Esophagus muscularis mucosa (tissue), 4 donors: ENCODE data around the gene RASSF3. TPM values are rescaled to one million over a fixed set of nuclear protein-coding genes. Genes with fewer than 3 reads are reported as not detected.

Source experiments
- DNase-seq: peaks from one replicate; pipeline ENCODE4 v3.0.0-alpha.2; 2017; ENCODE audit errors: extremely low spot score
- H3K27ac ChIP-seq, 4 donors: fragments of 200-600 bp; sonication (generic); replicated peaks in 1 of 4; 1 replicate in 3 of 4; 2 replicates in 1 of 4; pipeline ENCODE4 v1.5.1; 2016 to 2019; ENCODE audit warnings: mild to moderate bottlenecking in 1 of 4
- H3K27me3 ChIP-seq, 4 donors: fragments of 200-600 bp; sonication (generic); one replicate each; pipeline versions ENCODE4 v1.5.1 to v1.6.0; 2016 to 2019
- H3K36me3 ChIP-seq, 4 donors: fragments of 200-600 bp; sonication (generic); one replicate each; pipeline ENCODE4 v1.5.1; 2016 to 2019
- H3K4me1 ChIP-seq, 4 donors: fragments of 200-600 bp; sonication (generic); one replicate each; pipeline ENCODE4 v1.5.1; 2016 to 2019
- H3K4me3 ChIP-seq, 4 donors: fragments of 200-600 bp; sonication (generic); 1 replicate in 2 of 4; 2 replicates in 2 of 4; pipeline ENCODE4 v1.5.1; 2016 to 2019; ENCODE audit warnings: mild to moderate bottlenecking in 4 of 4, moderate library complexity in 1 of 4
- H3K9me3 ChIP-seq, 4 donors: fragments of 200-600 bp; sonication (generic); 1 replicate in 3 of 4; 2 replicates in 1 of 4; pipeline ENCODE4 v1.5.1; 2016 to 2019
- CTCF ChIP-seq, 3 experiments: fragments of 200-600 bp in 2 of 3; fragments of 450-650 bp in 1 of 3; sonication (generic) in 2 of 3; IDR thresholded peaks; one replicate each; pipeline ENCODE4 v1.5.1; 2017 to 2019; ENCODE audit warnings: antibody characterized with exemption in 3 of 3, mild to moderate bottlenecking in 2 of 3, moderate library complexity in 1 of 3
- EP300 ChIP-seq: sonication (generic); formaldehyde crosslinking; IDR thresholded peaks from one replicate; pipeline ENCODE4 v1.6.1; 2017; ENCODE audit warnings: antibody characterized with exemption
- POLR2A ChIP-seq: fragments of 450-650 bp; IDR thresholded peaks from one replicate; pipeline ENCODE4 v1.6.1; 2017; ENCODE audit warnings: antibody characterized with exemption, moderate library complexity, mild to moderate bottlenecking, low read depth
- POLR2AphosphoS5 ChIP-seq, 2 donors: sonication (generic); formaldehyde crosslinking; IDR thresholded peaks; one replicate each; pipeline ENCODE4 v1.6.1; 2017; ENCODE audit warnings: antibody characterized with exemption in 2 of 2
- WGBS: methylation state at CpG from one replicate; pipeline ENCODE4 v1.1.5; 2018; 5-methylcytosine and 5-hydroxymethylcytosine counted together
- intact Hi-C: fragments of 100-400 bp; cut with DNase I; formaldehyde crosslinking; loops from one replicate; pipeline ENCODE4 v1.15.1; 2023
- total RNA-seq, 4 donors: library from RNA; depleted of rRNA; stranded (reverse); fragments of >200 nt; gene quantifications; one replicate each; pipeline versions ENCODE4 v1.1.0 to v1.2.1, GENCODE V29; 2016

The RASSF3 gene
- total RNA-seq, 4 donors from 2014 or later, result 124 to 299 (median 229) TPM

GRCh38 chr12:64678248-64678647 is 68.0 kb downstream of the RASSF3 start:
- no peaks in the 10 kb centered on the region for H3K9me3 ChIP-seq
- intact Hi-C loops, result no loop called here
- no peaks in the 10 kb centered on the region for H3K36me3 ChIP-seq
- DNase-seq, result no peak
- H3K4me3 ChIP-seq, result no peak overlapping the region
- peak overlapping the region; percentile 82 to 85 (median 83) for H3K27ac ChIP-seq
- no peaks in the 10 kb centered on the region for H3K27me3 ChIP-seq
- WGBS, result 94% methylated on average over 2 of the region's 2 CpGs
- peaks cover 88 to 100% (median 99%) of the 10 kb centered on the region in 4 donors for H3K4me1 ChIP-seq
- TF ChIP-seq POLR2AphosphoS5 (IDR thresholded peaks at IDR 0.05) (no peak), CTCF (IDR thresholded peaks at IDR 0.05) (no peak), EP300 (no peak), POLR2A (no peak)

- H3K4me3 ChIP-seq, result no peak overlapping the region
- no peak for TF ChIP-seq POLR2A
- no peak for TF ChIP-seq POLR2AphosphoS5 (IDR thresholded peaks at IDR 0.05)
- no peak for TF ChIP-seq CTCF (IDR thresholded peaks at IDR 0.05)
- no peak for TF ChIP-seq EP300
- H3K27me3 ChIP-seq, result no peaks in the 10 kb centered on the region
- no peak for DNase-seq
- 87% methylated on average over 5 of the region's 5 CpGs for WGBS
- peaks cover 87 to 100% (median 99%) of the 10 kb centered on the region in 4 donors for H3K4me1 ChIP-seq
- intact Hi-C loops, result no loop called here
- no peaks in the 10 kb centered on the region for H3K9me3 ChIP-seq
- no peaks in the 10 kb centered on the region for H3K36me3 ChIP-seq
- H3K27ac ChIP-seq, result peak overlapping the region; percentile 82 to 85 (median 83)
Measured at GRCh38 chr12:64678835-64679234, 68.5 kb downstream of the RASSF3 start.

GRCh38 chr12:64679487-64680001 is 69.2 kb downstream of the RASSF3 start:
- Histone ChIP-seq H3K27ac (peak overlapping the region; percentile 82 to 85 (median 83)), H3K9me3 (no peaks in the 10 kb centered on the region), H3K27me3 (no peaks in the 10 kb centered on the region), H3K36me3 (no peaks in the 10 kb centered on the region), H3K4me1 (peaks cover 81 to 99% (median 97%) of the 10 kb centered on the region in 4 donors), H3K4me3 (peak overlapping the region; percentile 22 to 43 (median 34))
- no peak for DNase-seq
- intact Hi-C loops, result no loop called here
- peak; percentile 61 to 63 for TF ChIP-seq POLR2AphosphoS5 (IDR thresholded peaks at IDR 0.05)
- TF ChIP-seq EP300, result no peak
- no peak for TF ChIP-seq CTCF (IDR thresholded peaks at IDR 0.05)
- WGBS, result 29% methylated on average over 9 of the region's 9 CpGs

- H3K4me3 ChIP-seq, result peak overlapping the region in 3 of 4 donors; percentile 22 to 43 (median 33)
- no peak for DNase-seq
- peaks cover 0 to 2% (median 2%) of the 10 kb centered on the region in 4 donors for H3K36me3 ChIP-seq
- H3K4me1 ChIP-seq, result peaks cover 75 to 92% (median 90%) of the 10 kb centered on the region in 4 donors
- no peaks in the 10 kb centered on the region for H3K27me3 ChIP-seq
- WGBS, result 87% methylated on average over 4 of the region's 4 CpGs
- TF ChIP-seq CTCF (IDR thresholded peaks at IDR 0.05), result no peak
- no peak for TF ChIP-seq EP300
- TF ChIP-seq POLR2A, result no peak
- no peak for TF ChIP-seq POLR2AphosphoS5 (IDR thresholded peaks at IDR 0.05)
- peak overlapping the region; percentile 82 to 85 (median 83) for H3K27ac ChIP-seq
- intact Hi-C loops, result no loop called here
- no peaks in the 10 kb centered on the region for H3K9me3 ChIP-seq
Measured at GRCh38 chr12:64680235-64680634, 69.9 kb downstream of the RASSF3 start.
